H1 (cell line): ENCODE data around the gene CDH20. TPM values are rescaled to one million over a fixed set of nuclear protein-coding genes. Genes with fewer than 3 reads are reported as not detected.

Experiments
- KDM4A ChIP-seq: IDR thresholded peaks from one replicate; pipeline ENCODE4 v1.7.1; 2012; ENCODE audit warnings: low read depth, mild to moderate bottlenecking, moderate library complexity, low read length, inconsistent platforms; ENCODE audit not compliant: severe bottlenecking
- PHF8 ChIP-seq: fragments of 200-600 bp; sonication (generic); conservative IDR thresholded peaks from 2 replicates; pipeline ENCODE4 v1.7.1; 2012; ENCODE audit warnings: low read depth, mild to moderate bottlenecking, inconsistent platforms, low read length, moderate library complexity
- SP1 ChIP-seq: IDR thresholded peaks from 2 replicates; pipeline ENCODE4 v1.6.1; 2011; ENCODE audit warnings: low read depth, low read length
- polyA plus RNA-seq, 7 experiments: library from polyadenylated mRNA; depleted of rRNA in 3 of 7; stranded (reverse) in 5 of 7; unstranded in 2 of 7; fragments of >200 nt in 5 of 7; fragments of 200-250 nt in 2 of 7; gene quantifications; 1 replicate in 5 of 7; 2 replicates in 1 of 7; 4 replicates in 1 of 7; pipeline versions ENCODE4 v1.2.1 to v1.2.3, GENCODE V29; 2011 to 2013; ENCODE audit warnings: missing spikeins in 2 of 7, mixed read lengths in 2 of 7
- total RNA-seq: library from RNA; stranded (reverse); fragmentation: NEBNext Ultra II Directional; extraction: Animal tissue kit (Norgen Biotek cat#: 25700); gene quantifications from 2 replicates; pipeline ENCODE4 v1.2.1, GENCODE V29; 2021

Gene CDH20
- total and polyA plus RNA-seq, 2 of the 8 experiments (the other 6 are each of a cell fraction or from before 2014, with no cell fraction given), result 0.07 to 0.12 TPM

DNA sequence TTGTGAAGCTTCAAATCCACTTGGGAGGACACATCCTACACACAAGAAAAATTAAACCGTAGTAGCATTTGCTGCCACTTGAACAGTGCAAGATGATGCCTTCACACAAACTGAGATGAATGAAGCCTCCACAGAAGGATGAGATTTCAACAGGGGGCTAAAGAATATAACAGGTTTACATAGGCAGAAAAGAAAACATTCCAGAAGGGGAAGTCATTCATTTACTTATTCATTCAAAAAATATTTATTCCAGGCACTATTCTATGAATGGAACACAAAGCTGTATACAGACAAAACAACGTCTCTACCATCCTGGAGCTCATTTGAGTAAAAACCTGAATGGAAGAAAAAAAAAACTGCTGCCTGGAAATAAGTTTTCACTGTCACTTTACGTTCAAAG, 170.5 kb downstream of the CDH20 start (continued):
- TF ChIP-seq KDM4A (no peak), SP1 (no peak), PHF8 (no peak)
- TF ChIP-seq, all 59 proteins: peak for 0
